OCI-LY3 (cell line): ENCODE data around the gene EMP1.

ENCODE experiments used
- H2AFZ ChIP-seq: fragments of 200-600, 300-600 bp; shearing (Covaris generic); 2 replicates; pipeline ENCODE4 v1.6.0; 2014; ENCODE audit warnings: antibody characterized with exemption, low read depth, low read length
- H3K27ac ChIP-seq: fragments of 200-600, 300-600 bp; sonication (generic); 2 replicates; pipeline ENCODE4 v1.5.1; 2014; ENCODE audit warnings: mild to moderate bottlenecking, low read length, moderate library complexity, mixed read lengths
- H3K27me3 ChIP-seq: fragments of 200-600, 300-600 bp; sonication (generic); 2 replicates; pipeline ENCODE4 v1.6.1; 2014; ENCODE audit warnings: low read depth, low read length, mixed read lengths
- H3K36me3 ChIP-seq: fragments of 200-600, 300-600 bp; sonication (generic); replicated peaks from 2 replicates; pipeline ENCODE3; 2014; ENCODE audit warnings: low read depth, low read length, mixed read lengths
- H3K4me1 ChIP-seq: fragments of 300-600, 200-600 bp; sonication (generic); 2 replicates; pipeline ENCODE4 v1.6.1; 2014; ENCODE audit warnings: low read length, mixed read lengths
- H3K4me2 ChIP-seq: fragments of 200-600, 300-600 bp; sonication (generic); 2 replicates; pipeline ENCODE4 v1.6.1; 2014; ENCODE audit warnings: low read length, mixed read lengths
- H3K4me3 ChIP-seq: fragments of 300-600, 200-600 bp; sonication (generic); 2 replicates; pipeline ENCODE4 v1.5.1; 2014; ENCODE audit warnings: antibody characterized with exemption, mild to moderate bottlenecking, low read length, moderate library complexity
- H3K79me2 ChIP-seq: fragments of 300-600, 200-600 bp; shearing (Covaris generic); 2 replicates; pipeline ENCODE4 v1.6.1; 2014; ENCODE audit warnings: mild to moderate bottlenecking, low read length, mixed read lengths
- H3K9ac ChIP-seq: fragments of 300-600, 200-600 bp; shearing (Covaris generic); 2 replicates; pipeline ENCODE4 v1.6.0; 2014; ENCODE audit warnings: mild to moderate bottlenecking, low read length, moderate library complexity
- H3K9me3 ChIP-seq: fragments of 200-600, 300-600 bp; shearing (Covaris generic); 2 replicates; pipeline ENCODE4 v1.6.1; 2014; ENCODE audit warnings: low read length, mixed read lengths; ENCODE audit not compliant: insufficient read depth
- H4K20me1 ChIP-seq: fragments of 200-600, 300-600 bp; sonication (generic); 2 replicates; pipeline ENCODE4 v1.6.1; 2016; ENCODE audit warnings: low read length, mixed read lengths; ENCODE audit not compliant: insufficient read depth
- CTCF ChIP-seq: fragments of 200-600, 300-600 bp; sonication (generic); IDR thresholded peaks from 2 replicates; pipeline ENCODE4 v1.5.1; 2014; ENCODE audit warnings: antibody characterized with exemption, low read length, low read depth
- EZH2phosphoT487 ChIP-seq: fragments of 200-600 bp; shearing (Covaris generic); IDR thresholded peaks from 2 replicates; pipeline ENCODE4 v1.6.1; 2018; ENCODE audit warnings: antibody characterized with exemption, mixed run types, low read depth

Gene EMP1

GRCh38 chr12:13194401-13195110 lies 2.0 kb upstream of the EMP1 start:
- Histone ChIP-seq H3K9ac (no peak overlapping the region), H3K4me1 (peaks cover 10% of the 10 kb centered on the region), H3K4me2 (no peak overlapping the region), H4K20me1 (no peaks in the 10 kb centered on the region; the same call in 1 of the 2 replicates), H3K9me3 (no peaks in the 10 kb centered on the region), H3K79me2 (no peaks in the 10 kb centered on the region), H2AFZ (no peak overlapping the region), H3K27ac (no peak overlapping the region), H3K4me3 (no peak overlapping the region), H3K36me3 (no peaks in the 10 kb centered on the region), H3K27me3 (peaks cover 92% of the 10 kb centered on the region)
- TF ChIP-seq CTCF (no peak), EZH2phosphoT487 (no peak)

- Histone ChIP-seq H3K36me3 (no peaks in the 10 kb centered on the region), H3K4me1 (peaks cover 10% of the 10 kb centered on the region), H3K9ac (no peak overlapping the region), H2AFZ (no peak overlapping the region), H3K9me3 (no peaks in the 10 kb centered on the region), H3K27ac (no peak overlapping the region), H3K27me3 (peaks cover 93% of the 10 kb centered on the region), H3K79me2 (no peaks in the 10 kb centered on the region), H3K4me2 (no peak overlapping the region), H4K20me1 (no peaks in the 10 kb centered on the region; the same call in 1 of the 2 replicates), H3K4me3 (no peak overlapping the region)
- no peak for TF ChIP-seq EZH2phosphoT487
- no peak for TF ChIP-seq CTCF
These were observed 1.3 kb upstream of the EMP1 start for GRCh38 chr12:13195250-13195649.

- TF ChIP-seq EZH2phosphoT487 (no peak), CTCF (no peak)
- H3K9ac ChIP-seq, result no peak overlapping the region
- H3K79me2 ChIP-seq, result no peaks in the 10 kb centered on the region
- H3K27me3 ChIP-seq, result peaks cover 93% of the 10 kb centered on the region
- H3K4me3 ChIP-seq, result no peak overlapping the region
- H3K4me2 ChIP-seq, result no peak overlapping the region
- H3K4me1 ChIP-seq, result peaks cover 10% of the 10 kb centered on the region
- H3K27ac ChIP-seq, result no peak overlapping the region
- no peaks in the 10 kb centered on the region; the same call in 1 of the 2 replicates for H4K20me1 ChIP-seq
- H2AFZ ChIP-seq, result no peak overlapping the region
- no peaks in the 10 kb centered on the region for H3K36me3 ChIP-seq
- no peaks in the 10 kb centered on the region for H3K9me3 ChIP-seq
These were observed 769 bp upstream of the EMP1 start for GRCh38 chr12:13195785-13196129.

DNA sequence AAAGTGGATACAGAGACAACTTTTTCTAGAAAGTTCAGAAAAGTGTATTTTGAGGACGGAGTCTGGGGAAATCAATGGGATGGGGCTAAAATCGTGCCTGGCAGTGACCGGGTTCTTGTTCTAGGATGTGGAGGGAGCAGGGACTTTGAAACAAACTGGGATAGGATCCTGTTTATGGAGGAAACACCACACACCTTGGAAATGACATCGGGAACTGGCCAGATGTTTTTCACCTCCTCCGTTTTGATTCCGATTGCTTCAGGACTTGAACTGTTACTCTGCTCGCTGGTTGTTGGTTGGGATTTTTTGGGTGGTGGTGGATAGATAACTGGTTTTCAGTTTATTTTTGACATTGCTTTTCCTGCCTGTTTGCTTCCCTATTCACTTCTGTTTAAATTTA lies 506 bp downstream of the EMP1 start:
- peaks cover 10% of the 10 kb centered on the region for H3K4me1 ChIP-seq
- no peak overlapping the region for H3K27ac ChIP-seq
- peaks cover 93% of the 10 kb centered on the region for H3K27me3 ChIP-seq
- H3K4me2 ChIP-seq, result peak overlapping the region; percentile 54
- no peak for TF ChIP-seq EZH2phosphoT487
- TF ChIP-seq CTCF, result no peak
- no peak overlapping the region for H3K9ac ChIP-seq
- no peaks in the 10 kb centered on the region for H3K9me3 ChIP-seq
- H2AFZ ChIP-seq, result no peak overlapping the region
- no peaks in the 10 kb centered on the region for H3K79me2 ChIP-seq
- peak overlapping the region; percentile 14; the same call in 1 of the 2 replicates for H3K4me3 ChIP-seq
- H3K36me3 ChIP-seq, result no peaks in the 10 kb centered on the region
- H4K20me1 ChIP-seq, result no peaks in the 10 kb centered on the region; the same call in 1 of the 2 replicates
